ENCODE data around the gene COL24A1.
"Not testable (repeated sequence)": the region's sequence is repeated elsewhere in the genome, so short reads cannot be mapped to it uniquely, and the experiment has no call there.

The COL24A1 gene

DNA sequence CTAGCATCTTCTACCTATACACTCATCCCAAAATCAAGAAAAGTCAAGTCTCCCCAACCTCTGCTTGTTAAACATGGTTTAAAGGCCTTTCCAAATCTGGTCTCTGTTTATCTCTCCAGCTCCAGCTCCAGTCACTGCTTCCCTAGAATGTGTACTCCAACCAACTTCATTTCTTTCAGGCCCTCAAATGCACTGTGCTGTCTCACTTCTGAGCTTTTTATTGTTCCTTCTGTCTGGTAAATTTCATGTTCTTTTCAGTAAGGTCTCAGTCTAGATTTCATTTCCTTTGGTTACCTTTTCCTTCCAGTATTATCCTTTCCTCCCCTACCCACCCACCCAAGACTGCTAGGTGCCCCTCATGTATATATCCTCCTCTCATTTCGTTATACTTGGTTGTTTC lies 3.7 kb downstream of the COL24A1 start:
- DNase-seq (ENCODE audit: low read depth in 2 of 2) = no peak

DNA sequence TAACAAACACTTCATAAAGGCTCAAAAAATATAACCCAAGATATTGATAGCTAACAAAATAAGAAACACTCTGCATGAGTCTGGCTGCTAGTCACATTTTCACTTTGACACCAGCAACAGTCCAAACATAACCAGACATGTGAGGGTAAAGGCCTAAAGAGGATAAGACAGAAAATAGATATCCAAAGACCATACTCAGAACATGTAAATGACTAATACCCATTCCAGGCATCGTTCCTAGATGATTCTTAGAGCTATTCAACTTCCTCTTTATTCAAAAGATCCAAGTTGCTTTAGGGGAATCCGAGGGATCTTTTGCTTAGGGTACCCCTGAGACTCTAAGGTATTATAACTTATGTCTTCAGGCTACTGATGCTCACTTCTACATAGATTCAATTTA lies 5.1 kb downstream of the COL24A1 start:
- no peak for DNase-seq (ENCODE audit: low read depth in 2 of 2)

- no peak for DNase-seq (ENCODE audit: low read depth in 2 of 2)
Observed at GRCh38 chr1:86150553-86151055, 6.0 kb downstream of the COL24A1 start.

- no peak for DNase-seq (ENCODE audit: low read depth in 2 of 2)
Observed at GRCh38 chr1:86149591-86149990, 7.0 kb downstream of the COL24A1 start.

DNA sequence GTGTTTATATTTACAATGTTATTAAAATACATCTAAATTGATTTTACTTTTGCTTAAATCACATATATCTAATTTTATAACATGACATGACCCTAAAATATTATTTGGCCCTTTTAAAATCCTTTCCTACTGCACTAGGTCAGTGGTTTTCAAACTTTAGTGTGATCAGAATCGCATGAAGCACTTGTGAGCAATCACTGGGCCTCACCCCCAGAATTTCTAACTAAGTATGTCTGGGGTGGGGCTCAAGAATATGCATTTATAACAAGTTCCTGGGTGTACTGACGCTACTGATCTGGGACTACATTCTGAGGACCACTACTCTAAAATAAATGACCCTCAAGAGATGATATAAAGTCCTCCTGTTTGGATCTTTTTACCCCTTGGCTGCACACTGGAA lies 8.8 kb downstream of the COL24A1 start:
- no peak for DNase-seq (ENCODE audit: low read depth in 2 of 2)

DNA sequence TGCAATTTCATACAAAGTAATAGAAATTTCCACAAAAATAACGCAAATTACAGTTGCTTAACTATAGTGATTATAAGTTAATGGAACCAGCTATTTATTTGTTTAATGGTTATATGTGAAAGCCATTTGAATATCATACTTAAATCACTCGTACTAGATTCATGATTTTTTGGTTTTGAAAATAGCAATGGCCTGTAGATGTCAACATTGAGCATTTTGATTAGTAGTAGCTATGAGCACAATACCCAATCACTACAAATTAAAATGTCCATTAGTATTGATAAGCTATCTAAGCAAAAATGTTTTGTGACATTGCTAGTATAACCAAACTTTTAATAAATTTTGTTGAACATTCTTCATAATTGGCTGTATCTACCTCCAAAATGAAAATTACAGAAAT lies 10.0 kb downstream of the COL24A1 start:
- DNase-seq (ENCODE audit: low read depth in 2 of 2) = no peak

GRCh38 chr1:86140281-86140880 lies 16.2 kb downstream of the COL24A1 start:
- no peak for DNase-seq (ENCODE audit: low read depth in 2 of 2)

DNA sequence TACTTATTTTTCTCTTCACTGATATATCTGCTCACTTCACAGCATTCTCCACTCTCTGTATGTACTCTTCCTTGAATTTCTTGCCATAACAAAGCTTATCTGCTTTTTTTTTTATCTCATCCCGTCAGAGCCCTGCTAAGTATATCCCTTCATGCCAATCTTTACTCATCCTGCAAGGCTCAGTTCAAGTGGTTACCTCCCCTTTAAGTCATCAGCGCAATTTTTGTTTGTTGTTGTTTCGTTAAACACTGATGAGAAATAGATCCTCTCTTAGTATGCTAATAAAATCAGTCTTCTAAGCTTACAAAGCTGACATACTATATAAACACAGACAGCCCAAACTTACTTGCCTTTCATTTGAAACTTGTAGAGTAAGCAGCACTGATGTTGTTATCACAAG lies 17.8 kb downstream of the COL24A1 start:
- no peak for DNase-seq (ENCODE audit: low read depth in 2 of 2)

GRCh38 chr1:86137436-86137835 lies 19.1 kb downstream of the COL24A1 start:
- no peak for DNase-seq (ENCODE audit: low read depth in 2 of 2)

DNA sequence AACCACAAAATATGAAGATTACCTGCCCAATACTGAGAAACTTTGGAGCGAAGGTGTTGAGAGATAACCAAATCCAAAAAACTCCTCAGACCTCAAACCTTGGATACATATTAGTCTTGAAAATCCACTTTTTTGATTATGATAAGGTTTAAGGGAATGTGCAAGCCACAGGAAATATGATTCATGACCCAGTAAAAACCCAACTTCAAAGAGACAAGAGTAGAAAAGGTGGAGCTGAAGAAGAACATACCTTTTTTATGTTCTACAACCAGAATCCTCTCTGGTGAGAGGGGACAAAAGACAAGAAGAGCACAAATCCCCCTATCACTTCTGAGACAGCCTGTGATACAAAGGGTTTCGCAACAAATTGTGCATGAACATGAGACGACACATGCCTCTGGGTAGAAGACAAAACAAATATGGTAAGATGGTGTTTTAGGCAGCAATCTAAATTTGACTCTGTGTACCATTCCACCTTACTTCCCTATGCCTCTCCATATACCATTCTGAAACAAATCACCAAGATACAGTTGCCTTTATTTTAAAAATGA lies 37.3 kb downstream of the COL24A1 start:
- DNase-seq (ENCODE audit: low read depth in 2 of 2) = no peak

- DNase-seq (ENCODE audit: low read depth in 2 of 2) = no peak
Observed at GRCh38 chr1:86114816-86115400, 41.7 kb downstream of the COL24A1 start.

- no peak for DNase-seq (ENCODE audit: low read depth in 2 of 2)
Observed at GRCh38 chr1:86114236-86114635, 42.3 kb downstream of the COL24A1 start.

DNA sequence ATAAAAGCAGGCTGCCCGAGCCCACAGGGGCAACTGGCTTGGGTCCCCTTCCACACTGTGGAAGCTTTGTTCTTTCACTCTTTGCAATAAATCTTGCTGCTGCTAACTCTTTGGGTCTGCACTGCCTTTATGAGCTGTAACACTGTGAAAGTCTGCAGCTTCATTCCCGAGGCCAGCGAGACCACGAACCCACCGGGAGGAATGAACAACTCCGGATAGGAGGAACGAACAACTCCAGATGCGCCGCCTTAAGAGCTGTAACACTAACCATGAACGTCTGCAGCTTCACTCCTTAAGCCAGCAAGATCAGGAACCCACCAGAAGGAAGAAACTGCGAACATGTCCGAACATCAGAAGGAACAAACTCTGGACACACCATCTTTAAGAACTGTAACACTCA lies 45.0 kb downstream of the COL24A1 start:
- DNase-seq (ENCODE audit: low read depth in 2 of 2) = not testable (repeated sequence)

GRCh38 chr1:86110451-86111129 lies 46.0 kb downstream of the COL24A1 start:
- no peak for DNase-seq (ENCODE audit: low read depth in 2 of 2)

- DNase-seq (ENCODE audit: low read depth in 2 of 2) = no peak
Observed at GRCh38 chr1:86105533-86105866, 51.1 kb downstream of the COL24A1 start.

- no peak for DNase-seq (ENCODE audit: low read depth in 2 of 2)
Observed at GRCh38 chr1:86104606-86105532, 51.7 kb downstream of the COL24A1 start.

DNA sequence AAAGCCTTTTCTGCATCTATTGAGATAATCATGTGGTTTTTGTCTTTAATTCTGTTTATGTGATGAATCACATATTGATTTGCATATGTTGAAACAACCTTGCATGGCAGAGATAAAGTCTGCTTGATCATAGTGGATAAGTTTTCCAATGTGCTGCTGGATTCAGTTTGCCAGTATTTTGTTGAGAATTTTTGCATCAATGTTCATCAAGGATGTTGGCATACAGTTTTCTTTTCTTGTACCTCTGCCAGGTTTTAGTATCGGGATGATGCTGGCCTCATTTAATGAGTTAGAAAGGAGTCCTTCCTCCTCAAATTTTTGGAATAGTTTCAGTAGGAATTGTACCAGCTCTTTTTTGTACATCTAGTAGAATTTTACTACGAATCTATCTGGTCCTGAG lies 55.0 kb downstream of the COL24A1 start:
- DNase-seq (ENCODE audit: low read depth in 2 of 2) = no peak

GRCh38 chr1:86100401-86100800 lies 56.2 kb downstream of the COL24A1 start:
- no peak for DNase-seq (ENCODE audit: low read depth in 2 of 2)

- no peak for DNase-seq (ENCODE audit: low read depth in 2 of 2)
Observed at GRCh38 chr1:86089765-86090164, 66.8 kb downstream of the COL24A1 start.

DNA sequence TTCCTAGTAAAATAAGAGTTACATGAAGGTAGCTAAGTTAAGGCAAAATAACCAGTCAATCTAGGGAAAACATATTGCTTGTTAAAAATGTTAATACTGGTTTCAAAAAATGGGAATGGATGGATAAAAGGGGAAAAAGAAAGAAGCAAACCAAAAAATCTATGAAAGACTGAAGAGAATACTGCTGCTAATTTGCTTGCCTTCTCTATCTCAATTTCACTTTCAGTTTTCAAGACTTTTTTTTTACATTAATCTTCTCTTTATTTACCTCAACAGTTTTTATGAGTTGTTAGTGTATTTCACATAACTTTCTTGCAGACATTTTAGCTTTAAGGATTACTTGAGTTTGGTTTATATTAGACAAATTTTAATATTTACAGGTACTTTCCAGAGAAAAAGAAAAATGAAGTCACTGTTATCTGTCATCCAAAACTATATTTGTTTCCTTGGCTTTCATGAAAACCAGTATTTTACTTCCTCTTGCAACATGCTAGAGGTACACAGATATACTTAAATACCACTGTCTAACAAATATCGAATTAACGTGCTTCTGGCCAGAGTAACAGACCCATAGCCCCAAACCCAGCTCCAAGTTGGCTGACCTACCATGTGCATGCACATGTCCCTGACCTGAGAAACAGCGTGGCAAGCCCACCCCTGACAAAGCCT lies 70.7 kb downstream of the COL24A1 start:
- DNase-seq (ENCODE audit: low read depth in 2 of 2) = no peak

DNA sequence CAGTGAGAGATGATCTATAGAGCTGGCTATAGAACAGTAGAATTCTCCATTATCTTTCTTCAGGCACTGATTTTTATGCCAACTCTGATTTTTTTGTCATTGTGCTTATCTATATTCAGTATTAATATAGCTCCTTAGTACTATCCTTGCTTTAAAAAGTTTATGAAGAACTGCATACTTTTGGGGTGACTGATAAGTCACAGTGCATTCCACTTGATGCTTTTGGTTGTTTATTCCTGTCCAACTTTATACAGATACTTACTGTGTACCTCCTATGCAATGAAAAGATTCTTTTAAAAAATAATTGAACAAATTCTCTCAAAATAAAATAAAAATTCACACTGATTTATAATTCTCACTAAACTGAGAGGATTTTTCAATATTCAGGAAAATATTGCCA lies 71.6 kb downstream of the COL24A1 start:
- DNase-seq (ENCODE audit: low read depth in 2 of 2) = no peak

Data from stimulated activated CD4-positive, alpha-beta T cell treated with anti-CD3 and anti-CD28 coated beads, Interleukin-4, amount 100 ng/mL, for 48 hours (primary cell).